ENCODE results near the gene PHF21B.

DNA sequence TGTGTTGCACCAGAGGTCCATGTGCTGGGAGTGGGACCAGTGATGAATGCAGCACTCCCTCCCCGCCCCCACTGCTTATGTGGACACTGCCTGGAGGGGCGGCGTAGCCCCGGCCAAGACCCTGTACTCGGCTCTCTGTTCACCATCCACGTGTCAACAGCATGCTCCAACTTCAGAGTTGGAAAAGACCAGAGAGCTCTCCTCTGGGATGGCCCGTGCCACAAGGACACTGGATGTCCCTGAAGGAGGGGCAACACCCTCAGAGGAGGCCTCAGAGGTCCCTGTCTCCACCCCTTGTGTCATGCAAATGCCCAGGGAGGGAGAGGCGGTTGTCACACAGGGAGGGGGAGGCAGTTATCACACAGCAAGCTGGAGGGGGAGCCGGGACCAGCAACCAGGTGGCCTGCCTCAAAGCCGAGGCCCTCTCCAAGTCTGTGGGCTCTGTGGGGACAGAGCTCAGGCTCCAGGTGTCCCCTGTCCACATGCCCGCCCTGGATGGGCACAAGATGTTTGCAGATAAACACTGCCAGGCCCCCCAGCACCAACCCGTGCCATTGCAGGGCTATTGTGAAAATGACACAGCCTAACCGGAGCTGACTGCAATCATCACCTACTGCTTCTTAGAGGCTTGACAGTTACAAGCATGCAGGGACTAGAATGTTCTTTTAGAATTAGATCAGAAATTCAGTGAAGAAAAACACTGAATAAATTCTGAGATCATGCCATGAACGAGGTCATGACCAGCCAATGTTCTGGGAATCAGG is 121.1 kb downstream of the PHF21B start:
- TF ChIP-seq, protein P1, sequence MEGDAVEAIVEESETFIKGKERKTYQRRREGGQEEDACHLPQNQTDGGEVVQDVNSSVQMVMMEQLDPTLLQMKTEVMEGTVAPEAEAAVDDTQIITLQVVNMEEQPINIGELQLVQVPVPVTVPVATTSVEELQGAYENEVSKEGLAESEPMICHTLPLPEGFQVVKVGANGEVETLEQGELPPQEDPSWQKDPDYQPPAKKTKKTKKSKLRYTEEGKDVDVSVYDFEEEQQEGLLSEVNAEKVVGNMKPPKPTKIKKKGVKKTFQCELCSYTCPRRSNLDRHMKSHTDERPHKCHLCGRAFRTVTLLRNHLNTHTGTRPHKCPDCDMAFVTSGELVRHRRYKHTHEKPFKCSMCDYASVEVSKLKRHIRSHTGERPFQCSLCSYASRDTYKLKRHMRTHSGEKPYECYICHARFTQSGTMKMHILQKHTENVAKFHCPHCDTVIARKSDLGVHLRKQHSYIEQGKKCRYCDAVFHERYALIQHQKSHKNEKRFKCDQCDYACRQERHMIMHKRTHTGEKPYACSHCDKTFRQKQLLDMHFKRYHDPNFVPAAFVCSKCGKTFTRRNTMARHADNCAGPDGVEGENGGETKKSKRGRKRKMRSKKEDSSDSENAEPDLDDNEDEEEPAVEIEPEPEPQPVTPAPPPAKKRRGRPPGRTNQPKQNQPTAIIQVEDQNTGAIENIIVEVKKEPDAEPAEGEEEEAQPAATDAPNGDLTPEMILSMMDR (IDR thresholded peaks at IDR 0.05) = no peak
- no peak for TF ChIP-seq POLR2A (IDR thresholded peaks at IDR 0.05)
